SK-N-SH (cell line): ENCODE data around the gene DNM2.

Experiments used
- CHD2 ChIP-seq: fragments of 150-350 bp; IDR thresholded peaks from 2 replicates; pipeline ENCODE4 v1.6.1; 2018; ENCODE audit warnings: low read length; ENCODE audit not compliant: partially characterized antibody
- NFIC ChIP-seq: IDR thresholded peaks from 2 replicates; pipeline ENCODE4 v1.4.0; 2012; ENCODE audit warnings: borderline replicate concordance
- RAD21 ChIP-seq: IDR thresholded peaks from 2 replicates; pipeline ENCODE4 v1.6.1; 2012; ENCODE audit warnings: mild to moderate bottlenecking, low read length
- RXRA ChIP-seq: IDR thresholded peaks from 2 replicates; pipeline ENCODE4 v1.4.0; 2012; ENCODE audit warnings: low read depth, mild to moderate bottlenecking, borderline replicate concordance
- TF ChIP-seq, protein P1 (sequence below): fragments of 200-600 bp; sonication (generic); IDR thresholded peaks from 2 replicates; pipeline ENCODE4 v1.6.1; 2017; ENCODE audit warnings: antibody characterized with exemption, mild to moderate bottlenecking, moderate library complexity

DNA sequence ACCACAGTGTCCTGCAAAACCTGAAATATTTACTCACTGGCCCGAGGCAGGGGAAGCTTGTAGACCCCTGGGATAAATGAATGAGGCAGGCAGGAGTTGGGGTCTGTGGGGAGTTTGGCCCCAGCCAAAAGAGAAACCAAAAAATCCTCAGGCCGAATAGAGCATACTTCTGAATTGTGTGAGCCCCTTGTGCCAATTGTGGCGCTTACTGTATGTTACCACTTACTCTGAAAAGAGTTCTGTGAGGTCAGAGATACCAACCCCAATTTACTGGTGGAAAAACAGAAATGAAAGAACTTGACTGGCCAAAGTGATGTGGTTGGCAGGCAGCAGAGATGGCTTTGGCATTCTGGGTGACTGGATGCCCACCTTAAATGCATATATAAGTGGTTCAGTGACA, 160.4 kb downstream of the DNM2 start:
- no peak for TF ChIP-seq RAD21
- no peak for TF ChIP-seq CHD2
- no peak for TF ChIP-seq NFIC
- TF ChIP-seq, protein P1, sequence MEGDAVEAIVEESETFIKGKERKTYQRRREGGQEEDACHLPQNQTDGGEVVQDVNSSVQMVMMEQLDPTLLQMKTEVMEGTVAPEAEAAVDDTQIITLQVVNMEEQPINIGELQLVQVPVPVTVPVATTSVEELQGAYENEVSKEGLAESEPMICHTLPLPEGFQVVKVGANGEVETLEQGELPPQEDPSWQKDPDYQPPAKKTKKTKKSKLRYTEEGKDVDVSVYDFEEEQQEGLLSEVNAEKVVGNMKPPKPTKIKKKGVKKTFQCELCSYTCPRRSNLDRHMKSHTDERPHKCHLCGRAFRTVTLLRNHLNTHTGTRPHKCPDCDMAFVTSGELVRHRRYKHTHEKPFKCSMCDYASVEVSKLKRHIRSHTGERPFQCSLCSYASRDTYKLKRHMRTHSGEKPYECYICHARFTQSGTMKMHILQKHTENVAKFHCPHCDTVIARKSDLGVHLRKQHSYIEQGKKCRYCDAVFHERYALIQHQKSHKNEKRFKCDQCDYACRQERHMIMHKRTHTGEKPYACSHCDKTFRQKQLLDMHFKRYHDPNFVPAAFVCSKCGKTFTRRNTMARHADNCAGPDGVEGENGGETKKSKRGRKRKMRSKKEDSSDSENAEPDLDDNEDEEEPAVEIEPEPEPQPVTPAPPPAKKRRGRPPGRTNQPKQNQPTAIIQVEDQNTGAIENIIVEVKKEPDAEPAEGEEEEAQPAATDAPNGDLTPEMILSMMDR = no peak
- TF ChIP-seq RXRA = no peak
